Small intestine (tissue), 7 donors: ENCODE data around the gene PITHD1. TPM values are rescaled to one million over a fixed set of nuclear protein-coding genes. Genes with fewer than 3 reads are reported as not detected.

Experiments
- DNase-seq, 2 donors: peaks; one replicate each; pipeline versions ENCODE4 v3.0.0 to v3.0.0-alpha.2; 2013
- FAIRE-seq: peaks from 2 replicates; lab custom pipeline; 2012; peaks lifted over from hg19 to GRCh38; lab: Jason Lieb, UNC
- H3K27ac ChIP-seq, 3 donors: one replicate each; pipeline ENCODE4 v1.5.1; 2013; ENCODE audit warnings: low read length in 2 of 3, mild to moderate bottlenecking in 2 of 3, control low read depth in 1 of 3, inconsistent platforms in 1 of 3, low read depth in 1 of 3, moderate library complexity in 1 of 3
- H3K27me3 ChIP-seq, 3 donors: one replicate each; pipeline ENCODE4 v1.6.1; 2013; ENCODE audit warnings: low read length in 3 of 3, inconsistent platforms in 1 of 3; ENCODE audit not compliant: control insufficient read depth in 3 of 3, insufficient read depth in 3 of 3
- H3K36me3 ChIP-seq, 3 donors: one replicate each; pipeline ENCODE4 v1.6.1; 2013; ENCODE audit warnings: low read length in 3 of 3, inconsistent platforms in 1 of 3, low read depth in 1 of 3, mild to moderate bottlenecking in 1 of 3, moderate library complexity in 1 of 3; ENCODE audit not compliant: control insufficient read depth in 3 of 3, insufficient read depth in 2 of 3
- H3K4me1 ChIP-seq, 3 donors: one replicate each; pipeline ENCODE4 v1.6.1; 2013; ENCODE audit warnings: low read length in 2 of 3, inconsistent platforms in 1 of 3, low read depth in 1 of 3, mild to moderate bottlenecking in 1 of 3, moderate library complexity in 1 of 3; ENCODE audit not compliant: control insufficient read depth in 3 of 3, insufficient read depth in 2 of 3
- H3K4me3 ChIP-seq, 3 donors: one replicate each; pipeline ENCODE4 v1.5.1; 2013; ENCODE audit warnings: low read length in 3 of 3, control low read depth in 1 of 3, inconsistent platforms in 1 of 3, low read depth in 1 of 3, mild to moderate bottlenecking in 1 of 3, moderate library complexity in 1 of 3
- H3K9me3 ChIP-seq, 2 donors: one replicate each; pipeline ENCODE4 v1.6.1; 2013; ENCODE audit warnings: low read depth in 1 of 2, low read length in 1 of 2; ENCODE audit not compliant: control insufficient read depth in 2 of 2, insufficient read depth in 1 of 2
- WGBS, 3 donors: extraction: QIAGEN DNeasy Blood & Tissue Kit; methylation state at CpG; one replicate each; pipeline ENCODE4 v1.1.7; 2013; 5-methylcytosine and 5-hydroxymethylcytosine counted together
- polyA plus RNA-seq, 4 donors: library from polyadenylated mRNA; stranded (reverse) in 3 of 4; unstranded in 1 of 4; fragments of 200-250 nt in 3 of 4; fragments of 120-200 nt in 1 of 4; gene quantifications; one replicate each; pipeline versions ENCODE4 v1.2.1 to v1.2.3, GENCODE V29; 2013
- donor health status: healthy with polysubstance abuse.
- donor health status: control.
- donor health status: control.
- donor health status: Bipolar disorder and iron deficiency.
- donor health status: healthy.

PITHD1 gene
- polyA plus RNA-seq, 4 donors = 32.4 to 60.1 (median 48.4) TPM

DNA sequence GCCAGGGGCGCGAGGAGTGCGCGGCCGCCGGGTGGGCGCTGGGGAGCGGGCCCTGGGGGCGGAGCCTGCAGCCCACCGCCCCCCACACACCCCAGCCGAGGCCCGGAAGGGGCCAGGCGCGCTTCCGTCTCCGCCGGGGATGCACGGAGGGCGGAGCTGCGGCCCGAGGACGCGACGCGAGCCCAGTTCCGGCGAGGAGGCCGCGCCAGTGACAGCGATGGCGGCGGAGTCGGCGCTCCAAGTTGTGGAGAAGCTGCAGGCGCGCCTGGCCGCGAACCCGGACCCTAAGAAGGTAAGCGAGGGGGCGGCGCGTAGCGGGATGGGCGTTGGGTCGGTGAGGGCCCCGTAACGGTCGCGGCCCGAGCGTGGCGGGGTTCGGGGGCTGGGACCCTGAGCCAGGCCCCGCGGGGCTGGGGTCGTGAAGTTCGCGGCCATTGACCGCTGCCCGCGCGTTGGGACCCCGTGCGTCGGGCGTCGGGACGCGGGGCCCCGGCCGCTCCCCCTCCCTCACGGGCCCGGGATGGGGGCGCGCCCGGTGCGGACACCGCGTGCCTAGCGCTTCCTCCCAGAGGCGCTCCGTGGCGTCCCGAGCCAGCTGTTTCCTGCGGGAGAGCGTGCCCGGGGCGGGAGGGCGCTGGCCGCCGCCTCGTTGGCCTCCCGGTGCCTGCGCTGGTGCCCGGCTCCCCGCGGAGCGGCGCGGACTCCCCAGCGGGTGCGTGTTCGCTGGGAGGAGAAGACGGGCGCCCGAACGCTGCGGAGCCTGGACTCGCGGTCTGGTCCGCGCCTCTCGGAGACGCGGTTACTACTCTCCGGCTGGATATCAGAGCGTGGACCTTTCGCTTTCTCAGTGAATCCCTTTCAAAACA lies 34.7 kb upstream of the PITHD1 start, which contains the start of gene ELOA:
TSS of gene ELOA (plus strand) at position 185 of the 866 bp plus-strand sequence. CDS start at position 218, 33 bp downstream.
- H3K4me1 ChIP-seq = peaks cover 0 to 13% (median 4%) of the 10 kb centered on the region in 3 donors
- peaks cover 0 to 9% (median 0%) of the 10 kb centered on the region in 3 donors for H3K36me3 ChIP-seq
- 0 to 1% (median 0%) methylated on average over 65 to 119 of the region's 119 CpGs for WGBS, 3 donors
- FAIRE-seq = no peak
- H3K4me3 ChIP-seq = peak within 1 kb of the TSS; percentile 77 to 95 (median 85)
- DNase-seq = peak; percentile 73 to 90
- H3K27ac ChIP-seq = peak within 1 kb of the TSS; percentile 84 to 94 (median 93)
- no peaks in the 10 kb centered on the region for H3K27me3 ChIP-seq
- H3K9me3 ChIP-seq = no peaks in the 10 kb centered on the region

- H3K9me3 ChIP-seq = no peaks in the 10 kb centered on the region
- DNase-seq (peak; percentile 42 to 60), FAIRE-seq (no peak)
- peaks cover 0 to 14% (median 0%) of the 10 kb centered on the region in 3 donors for H3K36me3 ChIP-seq
- no peak overlapping the region for H3K4me3 ChIP-seq
- WGBS, 3 donors = 17 to 37% (median 35%) methylated on average over 1 of the region's 1 CpG
- H3K4me1 ChIP-seq = peaks cover 0 to 13% (median 4%) of the 10 kb centered on the region in 3 donors
- H3K27ac ChIP-seq = no peak overlapping the region
- H3K27me3 ChIP-seq = no peaks in the 10 kb centered on the region
Observed at GRCh38 chr1:23745515-23745914, 32.7 kb upstream of the PITHD1 start.

DNA sequence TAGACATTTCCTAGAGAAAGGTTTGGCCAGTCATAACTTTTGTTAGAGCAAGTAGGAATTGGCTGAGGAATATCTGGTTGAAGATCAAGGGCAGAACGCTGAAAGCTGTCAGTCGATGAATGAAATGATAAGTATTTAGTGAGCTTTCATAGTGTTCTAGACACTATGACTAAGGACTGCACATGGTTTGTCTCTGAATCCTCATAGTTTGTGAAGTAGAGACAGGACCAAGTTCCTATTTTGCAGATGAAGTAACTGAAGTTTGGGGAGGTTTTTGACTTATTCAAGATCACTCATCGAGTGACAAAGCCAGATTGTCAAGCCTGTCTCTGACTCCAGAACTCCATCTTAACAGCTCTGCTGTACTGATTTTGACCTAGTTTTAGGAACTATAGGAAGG lies 30.2 kb upstream of the PITHD1 start:
- Histone ChIP-seq H3K9me3 (no peaks in the 10 kb centered on the region), H3K4me1 (peaks cover 0 to 13% (median 4%) of the 10 kb centered on the region in 3 donors), H3K27ac (no peak overlapping the region), H3K4me3 (no peak overlapping the region), H3K36me3 (peaks cover 16 to 35% (median 20%) of the 10 kb centered on the region in 3 donors), H3K27me3 (no peaks in the 10 kb centered on the region)
- DNase-seq (no peak), FAIRE-seq (no peak)
- 69 to 76% (median 75%) methylated on average over 3 of the region's 3 CpGs for WGBS, 3 donors

DNA sequence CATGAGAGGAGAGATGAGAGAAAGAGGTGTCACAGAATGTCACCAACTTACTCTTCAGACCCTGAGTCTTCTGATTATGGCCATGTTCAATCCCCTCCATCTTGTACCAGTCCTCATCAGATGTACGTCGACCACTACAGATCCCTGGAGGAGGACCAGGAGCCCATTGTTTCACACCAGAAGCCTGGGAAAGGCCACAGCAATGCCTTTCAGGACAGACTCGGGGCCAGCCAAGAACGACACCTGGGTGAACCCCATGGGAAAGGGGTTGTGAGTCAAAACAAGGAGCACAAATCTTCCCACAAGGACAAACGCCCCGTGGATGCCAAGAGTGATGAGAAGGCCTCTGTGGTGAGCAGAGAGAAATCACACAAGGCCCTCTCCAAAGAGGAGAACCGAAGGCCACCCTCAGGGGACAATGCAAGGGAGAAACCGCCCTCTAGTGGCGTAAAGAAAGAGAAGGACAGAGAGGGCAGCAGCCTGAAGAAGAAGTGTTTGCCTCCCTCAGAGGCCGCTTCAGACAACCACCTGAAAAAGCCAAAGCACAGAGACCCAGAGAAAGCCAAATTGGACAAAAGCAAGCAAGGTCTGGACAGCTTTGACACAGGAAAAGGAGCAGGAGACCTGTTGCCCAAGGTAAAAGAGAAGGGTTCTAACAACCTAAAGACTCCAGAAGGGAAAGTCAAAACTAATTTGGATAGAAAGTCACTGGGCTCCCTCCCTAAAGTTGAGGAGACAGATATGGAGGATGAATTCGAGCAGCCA lies 27.0 kb upstream of the PITHD1 start:
- Histone ChIP-seq H3K4me3 (no peak overlapping the region), H3K4me1 (no peaks in the 10 kb centered on the region), H3K36me3 (peaks cover 37 to 57% (median 40%) of the 10 kb centered on the region in 3 donors), H3K27ac (no peak overlapping the region), H3K9me3 (no peaks in the 10 kb centered on the region), H3K27me3 (no peaks in the 10 kb centered on the region)
- FAIRE-seq (no peak), DNase-seq (peak; percentile 61 to 65)
- WGBS, 3 donors = 58 to 64% (median 61%) methylated on average over 11 of the region's 11 CpGs

DNA sequence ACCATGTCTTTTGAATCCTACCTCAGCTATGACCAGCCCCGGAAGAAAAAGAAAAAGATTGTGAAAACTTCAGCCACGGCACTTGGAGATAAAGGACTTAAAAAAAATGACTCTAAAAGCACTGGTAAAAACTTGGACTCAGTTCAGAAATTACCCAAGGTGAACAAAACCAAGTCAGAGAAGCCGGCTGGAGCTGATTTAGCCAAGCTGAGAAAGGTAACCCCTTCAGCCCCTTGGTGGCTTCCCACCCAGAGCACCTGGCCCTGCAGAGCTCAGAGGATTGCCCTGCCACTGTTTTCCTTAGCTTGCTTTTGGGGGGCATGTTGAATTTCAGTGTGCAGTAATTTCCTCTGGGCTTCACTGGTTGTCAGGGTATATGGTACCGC lies 26.4 kb upstream of the PITHD1 start:
- Histone ChIP-seq H3K27ac (no peak overlapping the region), H3K4me1 (no peaks in the 10 kb centered on the region), H3K4me3 (no peak overlapping the region), H3K9me3 (no peaks in the 10 kb centered on the region), H3K27me3 (no peaks in the 10 kb centered on the region), H3K36me3 (peaks cover 42 to 62% (median 43%) of the 10 kb centered on the region in 3 donors)
- DNase-seq (no peak), FAIRE-seq (no peak)
- WGBS, 3 donors = 86 to 93% (median 91%) methylated on average over 4 of the region's 4 CpGs

DNA sequence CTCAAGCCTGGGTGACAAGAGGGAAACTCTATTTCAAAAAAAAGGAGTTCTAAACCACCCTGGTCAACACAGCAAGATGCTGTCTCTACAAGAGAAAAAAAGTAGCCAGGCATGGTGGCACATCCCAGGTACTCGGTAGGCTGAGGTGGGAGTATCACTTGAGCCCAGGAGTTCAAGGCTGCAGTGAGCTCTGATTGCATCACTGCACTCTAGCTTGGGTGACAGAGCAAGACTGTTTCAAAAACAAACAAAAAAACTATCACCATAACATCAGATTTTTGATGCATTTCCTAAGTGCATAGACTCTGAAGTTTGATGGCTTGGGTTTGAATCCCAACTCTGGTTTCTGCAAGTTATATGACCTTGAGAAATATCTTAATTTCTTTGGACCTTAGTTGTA lies 25.3 kb upstream of the PITHD1 start:
- no peaks in the 10 kb centered on the region for H3K27me3 ChIP-seq
- FAIRE-seq = no peak
- H3K36me3 ChIP-seq = peaks cover 44 to 73% (median 48%) of the 10 kb centered on the region in 3 donors
- H3K9me3 ChIP-seq = no peaks in the 10 kb centered on the region
- no peak overlapping the region for H3K4me3 ChIP-seq
- no peaks in the 10 kb centered on the region for H3K4me1 ChIP-seq
- 78 to 92% (median 80%) methylated on average over 1 of the region's 1 CpG for WGBS, 3 donors
- no peak for DNase-seq
- H3K27ac ChIP-seq = no peak overlapping the region

DNA sequence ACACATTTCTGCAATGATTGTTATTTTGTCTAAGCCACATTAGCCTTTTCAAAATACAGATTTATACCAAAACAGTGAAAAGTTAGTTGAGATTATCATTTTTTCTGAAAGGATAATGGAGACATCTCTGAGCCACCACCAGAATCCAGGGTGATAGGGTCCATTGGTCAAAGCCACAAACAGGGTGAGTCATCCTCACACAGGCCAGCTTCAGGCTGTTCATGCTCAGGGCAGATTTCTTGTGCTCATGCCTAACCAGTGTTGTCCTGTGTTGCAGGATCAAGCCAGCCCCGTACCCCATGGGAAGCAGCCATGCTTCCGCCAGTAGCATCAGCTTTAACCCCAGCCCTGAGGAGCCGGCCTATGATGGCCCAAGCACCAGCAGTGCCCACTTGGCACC lies 21.5 kb upstream of the PITHD1 start:
- Histone ChIP-seq H3K27me3 (no peaks in the 10 kb centered on the region), H3K4me1 (no peaks in the 10 kb centered on the region), H3K4me3 (no peak overlapping the region), H3K9me3 (no peaks in the 10 kb centered on the region), H3K27ac (no peak overlapping the region), H3K36me3 (peaks cover 56 to 79% (median 62%) of the 10 kb centered on the region in 3 donors)
- FAIRE-seq (no peak), DNase-seq (peak in 1 of 2 donors; percentile 43)
- 93 to 95% (median 94%) methylated on average over 3 of the region's 3 CpGs for WGBS, 3 donors

DNA sequence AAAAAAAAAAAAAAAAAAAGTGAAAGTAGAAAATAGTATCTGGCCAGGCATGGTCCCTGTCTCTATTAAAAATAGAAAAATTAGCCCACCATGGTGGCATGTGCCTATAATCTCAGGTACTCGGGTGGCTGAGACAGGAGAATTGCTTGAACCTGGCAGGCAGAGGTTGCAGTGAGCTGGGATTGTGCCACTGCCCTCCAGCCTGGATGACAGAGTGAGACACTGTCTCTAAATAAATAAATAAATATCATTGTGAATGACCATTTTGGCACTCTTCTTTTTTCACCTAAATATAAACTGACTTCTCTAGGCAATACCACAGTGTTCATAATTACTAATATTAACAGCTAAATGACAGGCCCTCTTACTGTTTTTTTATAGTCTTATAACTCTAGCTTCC lies 20.4 kb upstream of the PITHD1 start:
- H3K9me3 ChIP-seq = no peaks in the 10 kb centered on the region
- WGBS, 3 donors = 88 to 100% (median 94%) methylated on average over 1 of the region's 1 CpG
- H3K27me3 ChIP-seq = no peaks in the 10 kb centered on the region
- H3K4me3 ChIP-seq = no peak overlapping the region
- FAIRE-seq (no peak), DNase-seq (no peak)
- peaks cover 46 to 76% (median 56%) of the 10 kb centered on the region in 3 donors for H3K36me3 ChIP-seq
- no peak overlapping the region for H3K27ac ChIP-seq
- no peaks in the 10 kb centered on the region for H3K4me1 ChIP-seq
